Psoas muscle (tissue), 8 donors: ENCODE data around the gene WDR86. TPM values are rescaled to one million over a fixed set of nuclear protein-coding genes. Genes with fewer than 3 reads are reported as not detected.

Experiments used
- ATAC-seq, 4 donors: fragments of 200-7000 bp; cut with Tn5 transposase; one replicate each; pipeline ENCODE4 v1.9.1; 2020; ENCODE audit warnings: moderate library complexity in 3 of 4, mild to moderate bottlenecking in 2 of 4
- DNase-seq, 2 donors: peaks; one replicate each; pipeline ENCODE4 v3.0.0-alpha.2; 2020
- H3K27ac ChIP-seq: fragments of 200-600 bp; one replicate; pipeline ENCODE4 v1.8.0; 2022
- H3K27me3 ChIP-seq, 3 donors: fragments of 200-600 bp in 1 of 3; one replicate each; pipeline versions ENCODE4 v1.6.1 to v1.8.0; 2013 to 2022; ENCODE audit warnings: low read length in 2 of 3, mild to moderate bottlenecking in 2 of 3, moderate library complexity in 1 of 3; ENCODE audit not compliant: insufficient read depth in 3 of 3
- H3K36me3 ChIP-seq, 2 donors: fragments of 200-600 bp in 1 of 2; one replicate each; pipeline versions ENCODE4 v1.6.1 to v1.8.0; 2013 to 2022; ENCODE audit warnings: low read depth in 1 of 2, mild to moderate bottlenecking in 1 of 2, moderate library complexity in 1 of 2; ENCODE audit not compliant: insufficient read depth in 1 of 2
- H3K4me1 ChIP-seq: fragments of 200-600 bp; one replicate; pipeline ENCODE4 v1.8.0; 2022
- H3K4me3 ChIP-seq: fragments of 200-600 bp; one replicate; pipeline ENCODE4 v1.8.0; 2022; ENCODE audit warnings: mild to moderate bottlenecking
- H3K9me3 ChIP-seq: fragments of 200-600 bp; one replicate; pipeline ENCODE4 v1.8.0; 2022
- CTCF ChIP-seq: fragments of 200-600 bp; IDR thresholded peaks from one replicate; pipeline ENCODE4 v1.8.0; 2022; ENCODE audit warnings: antibody characterized with exemption
- whole genome bisulfite sequencing, 3 donors: extraction: QIAGEN DNeasy Blood & Tissue Kit; methylation state at CpG; one replicate each; pipeline versions ENCODE4 v1.1.6 to v1.1.7; 2013; 5-methylcytosine and 5-hydroxymethylcytosine counted together
- intact Hi-C, 2 donors: fragments of 100-400 bp; cut with DNase I; formaldehyde crosslinking; loops; one replicate each; pipeline versions ENCODE4 v1.11.0 to v1.14.2; 2022
- polyA plus RNA-seq, 3 donors: library from polyadenylated mRNA; stranded (reverse); fragments of 200-250 nt; gene quantifications; one replicate each; pipeline ENCODE4 v1.2.3, GENCODE V29; 2013
- total RNA-seq, 4 donors: library from RNA; stranded (reverse); fragmentation: NEBNext Ultra II Directional in 2 of 4; extraction: Animal tissue kit (Norgen Biotek cat#: 25700) in 2 of 4; gene quantifications; one replicate each; pipeline versions ENCODE4 v1.2.1 to v1.2.4, GENCODE V29; 2021 to 2023
- donor health status: healthy with polysubstance abuse.
- donor health status: DM: no; HTN: no; CAD: no; lungs with moderate emphysema.
- donor health status: Bipolar disorder and iron deficiency.
- donor health status: healthy.
- donor health status: DM: yes; HTN: yes; CAD: no.
- donor health status: DM: no; HTN: no; CAD: no.
- donor health status: DM: no; HTN: no; CAD: no.
- donor health status: DM: yes; HTN: yes; CAD: no.

The WDR86 gene
- total and polyA plus RNA-seq, 7 donors = 0.03 to 0.44 (median 0.29) TPM; not detected in 2

DNA sequence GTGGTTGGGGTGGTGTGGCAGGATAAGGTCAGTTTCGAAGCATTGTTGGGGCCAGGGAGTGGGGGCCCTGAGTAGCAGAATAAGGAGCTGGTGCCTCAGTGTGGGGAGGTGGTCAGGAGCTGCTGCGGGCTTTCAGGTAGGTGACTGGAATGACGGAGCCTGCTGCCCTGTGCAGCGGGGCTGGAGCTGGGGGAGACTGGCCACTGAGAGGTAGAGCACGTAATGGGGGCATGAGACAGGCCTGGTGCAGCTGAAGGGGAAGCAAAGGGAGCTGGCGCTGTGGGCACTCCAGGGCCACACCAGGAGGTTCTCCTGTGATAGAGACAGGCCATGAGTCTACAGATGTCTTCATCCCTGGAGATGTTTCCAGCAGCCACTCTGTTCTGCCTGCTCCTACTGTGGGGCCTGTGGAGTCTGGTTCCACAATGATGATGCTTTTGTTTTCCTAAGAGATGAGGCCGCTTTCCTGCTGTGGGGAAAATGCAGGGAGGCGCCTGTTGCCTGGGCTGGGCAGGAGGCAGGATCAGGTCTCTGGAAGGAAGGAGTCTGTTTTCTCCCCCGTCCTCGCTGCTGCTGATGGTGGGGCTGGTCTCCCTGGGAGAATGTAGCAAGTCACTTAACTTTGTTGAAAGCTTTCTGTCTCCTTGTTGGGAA, 37.1 kb downstream of the WDR86 start:
- WGBS, 3 donors = 94 to 97% (median 97%) methylated on average over 10 of the region's 10 CpGs
- no peak for TF ChIP-seq CTCF
- H3K4me1 ChIP-seq = peaks cover 4% of the 10 kb centered on the region
- H3K9me3 ChIP-seq = no peaks in the 10 kb centered on the region
- DNase-seq (no peak), ATAC-seq (no peak)
- peaks cover 2 to 93% of the 10 kb centered on the region in 2 donors for H3K36me3 ChIP-seq
- no peak overlapping the region for H3K4me3 ChIP-seq
- no peak overlapping the region for H3K27ac ChIP-seq
- H3K27me3 ChIP-seq = no peaks in the 10 kb centered on the region
- intact Hi-C loops = no loop called here

DNA sequence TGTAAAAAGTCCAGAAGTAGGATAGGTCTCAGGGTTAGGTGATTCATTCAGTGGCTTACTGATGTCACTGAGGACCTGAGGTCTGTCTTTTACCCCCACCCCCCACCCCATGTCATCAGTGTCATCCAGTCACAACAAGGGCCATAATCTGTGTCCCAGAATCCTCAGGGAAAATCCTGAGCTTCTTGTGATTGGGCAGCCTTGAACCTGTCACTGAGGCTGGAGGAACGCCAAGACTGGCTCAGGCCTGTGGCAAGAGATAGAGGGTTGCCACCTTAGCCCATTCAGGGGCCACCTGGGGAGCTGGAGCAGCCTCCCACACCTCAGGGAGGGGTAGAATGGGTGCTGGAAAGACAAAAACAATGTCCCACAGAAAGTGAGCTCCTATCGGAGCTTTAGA, 38.6 kb downstream of the WDR86 start:
- no peaks in the 10 kb centered on the region for H3K27me3 ChIP-seq
- intact Hi-C loops = no loop called here
- no peak overlapping the region for H3K27ac ChIP-seq
- H3K9me3 ChIP-seq = no peaks in the 10 kb centered on the region
- 83 to 92% (median 91%) methylated on average over 2 of the region's 2 CpGs for WGBS, 3 donors
- H3K4me3 ChIP-seq = no peak overlapping the region
- peaks cover 2 to 91% of the 10 kb centered on the region in 2 donors for H3K36me3 ChIP-seq
- H3K4me1 ChIP-seq = peaks cover 4% of the 10 kb centered on the region
- TF ChIP-seq CTCF = no peak
- ATAC-seq (no peak), DNase-seq (peak in 1 of 2 donors; percentile 37)

GRCh38 chr7:151368136-151368571, 41.7 kb downstream of the WDR86 start:
- Histone ChIP-seq H3K36me3 (peaks cover 2 to 68% of the 10 kb centered on the region in 2 donors), H3K27me3 (no peaks in the 10 kb centered on the region), H3K4me3 (no peak overlapping the region), H3K9me3 (no peaks in the 10 kb centered on the region), H3K27ac (no peak overlapping the region), H3K4me1 (peaks cover 4% of the 10 kb centered on the region)
- TF ChIP-seq CTCF = peak; percentile 95
- intact Hi-C loops = loop anchor here (1.0 to 10.0 kb wide), 6 partner anchors 80 to 391 kb away; no protein-coding TSS in a partner anchor
- WGBS, 3 donors = 10 to 11% (median 10%) methylated on average over 11 of the region's 11 CpGs
- ATAC-seq (peak; percentile 96 to 99 (median 98)), DNase-seq (peak; percentile 81 to 91)

DNA sequence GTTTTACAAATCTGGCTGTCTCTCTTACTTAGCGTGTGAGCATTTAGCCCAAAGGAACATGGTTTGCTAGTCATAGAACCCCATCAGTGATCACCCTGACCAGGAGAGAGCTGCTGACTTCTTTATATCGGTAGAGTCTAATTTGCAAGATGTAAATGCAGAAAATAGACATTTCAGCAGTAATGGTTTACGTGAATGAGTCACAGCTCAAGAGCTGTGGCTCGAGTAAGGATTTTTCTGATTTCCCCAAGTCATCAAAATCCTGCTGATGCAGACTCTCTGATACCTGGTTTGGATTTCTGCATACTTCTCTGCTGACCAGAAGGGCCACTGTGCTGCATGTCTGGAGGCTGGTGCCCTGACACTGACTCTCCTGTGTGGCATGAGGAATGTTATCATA, 42.6 kb downstream of the WDR86 start:
- no peak overlapping the region for H3K27ac ChIP-seq
- DNase-seq (no peak), ATAC-seq (no peak)
- no peaks in the 10 kb centered on the region for H3K9me3 ChIP-seq
- TF ChIP-seq CTCF = no peak
- peaks cover 4% of the 10 kb centered on the region for H3K4me1 ChIP-seq
- 78 to 84% (median 83%) methylated on average over 4 of the region's 4 CpGs for WGBS, 3 donors
- H3K4me3 ChIP-seq = no peak overlapping the region
- intact Hi-C loops = loop anchor here (5.0 to 10.0 kb wide), 3 partner anchors 158 to 390 kb away; no protein-coding TSS in a partner anchor
- peaks cover 2 to 71% of the 10 kb centered on the region in 2 donors for H3K36me3 ChIP-seq
- no peaks in the 10 kb centered on the region for H3K27me3 ChIP-seq
